ENCODE measurements around the gene SMIM35.
A peak's percentile ranks its signal among the peaks of the same experiment; 100 is the strongest.

SMIM35 gene

DNA sequence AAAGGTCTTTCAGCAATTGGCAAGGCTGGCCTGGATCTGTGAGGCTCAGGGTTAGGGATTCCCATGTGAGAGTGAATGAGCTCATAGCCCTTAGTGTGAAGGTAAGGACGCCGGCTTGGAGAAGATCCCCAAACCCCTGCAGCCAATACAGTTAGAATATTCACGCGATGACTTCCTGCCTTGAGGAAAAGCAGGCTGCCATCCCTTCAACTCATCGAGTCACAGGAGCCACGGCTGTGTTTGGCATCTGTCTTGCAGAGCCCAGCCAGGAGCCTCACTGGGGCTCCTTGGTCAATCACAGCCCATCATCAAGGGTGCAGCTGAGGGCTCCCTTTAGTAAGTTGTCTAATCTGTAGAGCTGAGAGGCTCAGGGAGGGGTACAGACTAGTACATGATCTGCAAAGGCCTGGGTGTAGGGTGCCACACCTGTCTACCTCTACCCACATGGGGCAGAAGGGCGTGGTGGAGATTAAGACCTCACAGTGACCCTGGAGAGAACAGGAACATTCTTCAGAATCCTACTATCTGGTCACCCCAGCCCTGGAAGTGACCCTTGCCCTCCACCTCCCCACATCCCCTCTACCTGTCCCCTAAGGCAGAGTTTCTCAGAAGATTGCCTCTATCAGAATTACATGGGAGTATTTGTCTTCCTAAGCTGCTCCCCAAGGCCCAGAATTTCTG lies 82.1 kb downstream of the SMIM35 start:
- DNase-seq (ENCODE audit: low read depth, low spot score), result no peak

GRCh38 chr11:118003456-118003855 lies 83.3 kb downstream of the SMIM35 start:
- no peak for DNase-seq (ENCODE audit: low read depth, low spot score)

DNA sequence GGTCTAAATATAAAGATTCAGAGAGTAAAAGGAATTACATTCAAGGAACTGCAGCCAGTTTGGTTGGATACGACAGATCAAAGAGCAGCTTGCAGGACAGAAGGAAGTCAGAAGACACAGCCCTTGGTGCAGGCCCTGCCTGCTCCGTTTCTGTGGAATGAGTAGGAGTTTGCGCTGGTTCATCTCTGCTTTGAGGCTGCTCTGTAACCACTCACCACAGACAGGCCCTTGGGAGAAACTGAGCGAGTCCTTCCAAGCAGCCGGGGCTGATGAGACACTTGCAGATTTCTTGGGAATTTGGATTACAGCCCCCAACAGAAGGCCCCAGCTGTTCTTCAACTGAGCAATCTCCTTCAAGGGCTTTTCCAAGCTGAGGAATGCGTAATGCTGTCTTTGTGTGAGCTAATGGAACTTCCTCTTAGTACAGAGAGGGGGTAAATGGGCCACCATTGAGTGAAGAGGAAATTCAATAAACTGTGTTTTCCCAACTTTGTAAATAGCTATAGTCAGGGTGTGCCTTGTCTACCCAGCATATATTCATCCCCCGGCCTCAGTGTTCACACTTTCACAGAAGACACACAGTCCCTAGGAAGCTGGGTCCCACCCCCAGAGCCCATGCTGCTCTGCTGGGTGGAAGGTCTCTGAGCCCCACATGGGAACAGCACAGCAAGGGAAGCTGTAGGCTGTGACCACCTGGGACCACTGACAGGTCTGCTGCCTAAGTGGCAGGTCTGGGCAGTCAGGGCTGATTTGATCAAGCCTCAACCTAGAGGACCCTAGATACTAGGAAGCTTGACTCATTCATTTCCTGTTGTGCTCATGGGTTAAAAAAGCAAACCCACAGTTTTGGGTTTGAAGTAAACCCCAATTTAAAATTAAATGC lies 84.0 kb downstream of the SMIM35 start:
- DNase-seq (ENCODE audit: low read depth, low spot score), result peak; percentile 62

GRCh38 chr11:118002010-118002540 lies 84.7 kb downstream of the SMIM35 start:
- DNase-seq (ENCODE audit: low read depth, low spot score), result no peak

DNA sequence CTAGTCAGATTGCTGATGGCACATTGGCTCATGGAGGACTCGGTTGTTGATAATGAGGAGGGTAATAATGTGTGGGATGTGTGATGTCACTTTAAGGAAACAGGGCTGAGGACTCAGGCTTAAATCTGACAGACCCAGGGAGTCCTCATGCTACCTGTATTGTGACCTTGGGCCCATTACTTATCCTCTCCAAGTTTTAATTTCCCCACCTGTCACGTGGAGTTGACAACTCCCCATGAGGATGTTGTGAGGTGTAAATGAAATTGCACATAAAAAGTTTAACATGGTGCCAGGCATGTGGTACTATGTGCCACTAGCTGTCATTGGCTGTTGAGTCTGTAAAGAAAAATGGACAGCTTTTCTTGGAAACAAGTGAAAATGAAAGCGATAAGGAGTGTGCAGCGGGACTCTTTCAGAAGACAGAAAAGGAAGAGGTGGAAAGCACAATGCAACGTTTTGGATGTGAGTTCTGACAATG lies 85.2 kb downstream of the SMIM35 start:
- DNase-seq (ENCODE audit: low read depth, low spot score), result no peak

DNA sequence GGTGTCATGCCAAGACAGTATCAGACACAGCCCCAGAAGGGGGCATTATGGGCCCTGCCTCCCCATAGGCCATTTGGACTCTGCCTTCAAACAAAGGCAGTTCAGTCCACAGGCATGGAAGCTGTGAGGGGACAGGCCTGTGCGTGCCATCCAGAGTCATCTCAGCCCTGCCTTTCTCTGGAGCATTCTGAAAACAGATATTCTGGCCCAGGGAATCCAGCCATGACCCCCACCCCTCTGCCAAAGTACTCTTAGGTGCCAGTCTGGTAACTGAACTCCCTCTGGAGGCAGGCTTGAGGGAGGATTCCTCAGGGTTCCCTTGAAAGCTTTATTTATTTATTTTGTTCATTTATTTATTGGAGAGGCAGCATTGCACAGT lies 85.9 kb downstream of the SMIM35 start:
- DNase-seq (ENCODE audit: low read depth, low spot score), result no peak

- DNase-seq (ENCODE audit: low read depth, low spot score), result no peak
Measured at GRCh38 chr11:118000067-118000849, 86.5 kb downstream of the SMIM35 start.

DNA sequence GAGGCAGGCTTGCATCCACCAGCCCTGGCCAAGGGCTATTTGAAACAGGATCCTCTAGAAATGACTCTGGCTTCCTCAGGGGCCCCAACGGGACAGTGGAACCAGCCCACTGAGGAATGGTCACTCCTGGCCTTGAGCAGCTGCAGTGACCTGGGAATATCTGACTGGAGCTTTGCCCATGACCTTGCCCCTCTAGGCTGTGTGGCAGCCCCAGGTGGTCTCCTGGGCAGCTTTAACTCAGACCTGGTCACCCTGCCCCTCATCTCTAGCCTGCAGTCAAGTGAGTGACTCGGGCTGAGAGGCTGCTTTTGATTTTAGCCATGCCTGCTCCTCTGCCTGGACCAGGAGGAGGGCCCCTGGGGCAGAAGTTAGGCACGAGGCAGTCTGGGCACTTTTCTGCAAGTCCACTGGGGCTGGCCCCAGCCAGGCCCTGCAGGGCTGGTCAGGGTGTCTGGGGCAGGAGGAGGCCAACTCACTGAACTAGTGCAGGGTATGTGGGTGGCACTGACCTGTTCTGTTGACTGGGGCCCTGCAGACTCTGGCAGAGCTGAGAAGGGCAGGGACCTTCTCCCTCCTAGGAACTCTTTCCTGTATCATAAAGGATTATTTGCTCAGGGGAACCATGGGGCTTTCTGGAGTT lies 87.3 kb downstream of the SMIM35 start:
- DNase-seq (ENCODE audit: low read depth, low spot score), result no peak

DNA sequence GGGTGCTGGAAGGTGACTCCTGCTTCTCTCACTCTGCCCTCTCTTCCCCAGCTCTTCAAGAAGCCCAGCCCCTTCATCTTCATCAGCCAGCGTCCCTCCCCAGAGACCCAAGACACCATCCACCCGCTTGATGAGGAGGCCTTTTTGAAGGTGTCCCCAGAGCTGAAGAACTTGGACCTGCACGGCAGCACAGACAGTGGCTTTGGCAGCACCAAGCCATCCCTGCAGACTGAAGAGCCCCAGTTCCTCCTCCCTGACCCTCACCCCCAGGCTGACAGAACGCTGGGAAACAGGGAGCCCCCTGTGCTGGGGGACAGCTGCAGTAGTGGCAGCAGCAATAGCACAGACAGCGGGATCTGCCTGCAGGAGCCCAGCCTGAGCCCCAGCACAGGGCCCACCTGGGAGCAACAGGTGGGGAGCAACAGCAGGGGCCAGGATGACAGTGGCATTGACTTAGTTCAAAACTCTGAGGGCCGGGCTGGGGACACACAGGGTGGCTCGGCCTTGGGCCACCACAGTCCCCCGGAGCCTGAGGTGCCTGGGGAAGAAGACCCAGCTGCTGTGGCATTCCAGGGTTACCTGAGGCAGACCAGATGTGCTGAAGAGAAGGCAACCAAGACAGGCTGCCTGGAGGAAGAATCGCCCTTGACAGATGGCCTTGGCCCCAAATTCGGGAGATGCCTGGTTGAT lies 88.0 kb downstream of the SMIM35 start:
- DNase-seq (ENCODE audit: low read depth, low spot score), result no peak

GRCh38 chr11:117997823-117998579 lies 88.8 kb downstream of the SMIM35 start:
- DNase-seq (ENCODE audit: low read depth, low spot score), result no peak

- no peak for DNase-seq (ENCODE audit: low read depth, low spot score)
Measured at GRCh38 chr11:117997406-117997805, 89.4 kb downstream of the SMIM35 start.

GRCh38 chr11:117996058-117996457 lies 90.7 kb downstream of the SMIM35 start:
- DNase-seq (ENCODE audit: low read depth, low spot score), result no peak

DNA sequence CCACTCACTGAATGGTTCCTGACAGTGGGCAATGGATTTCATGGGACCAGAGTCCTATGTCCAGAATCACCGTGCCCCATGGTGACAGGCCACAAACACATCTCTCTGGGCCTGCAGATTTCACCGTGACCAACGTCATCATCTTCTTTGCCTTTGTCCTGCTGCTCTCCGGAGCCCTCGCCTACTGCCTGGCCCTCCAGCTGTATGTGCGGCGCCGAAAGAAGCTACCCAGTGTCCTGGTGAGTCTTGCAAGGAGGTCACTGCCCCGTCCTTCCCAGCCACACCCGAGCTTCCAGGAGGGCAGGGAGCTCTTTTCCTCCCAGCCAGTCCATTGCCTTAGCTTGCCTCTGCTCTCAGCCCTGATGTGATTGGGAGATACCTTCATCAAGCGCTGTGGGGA lies 91.3 kb downstream of the SMIM35 start:
- no peak for DNase-seq (ENCODE audit: low read depth, low spot score)

GRCh38 chr11:117993988-117994745 lies 92.6 kb downstream of the SMIM35 start:
- peak; percentile 51 for DNase-seq (ENCODE audit: low read depth, low spot score)

DNA sequence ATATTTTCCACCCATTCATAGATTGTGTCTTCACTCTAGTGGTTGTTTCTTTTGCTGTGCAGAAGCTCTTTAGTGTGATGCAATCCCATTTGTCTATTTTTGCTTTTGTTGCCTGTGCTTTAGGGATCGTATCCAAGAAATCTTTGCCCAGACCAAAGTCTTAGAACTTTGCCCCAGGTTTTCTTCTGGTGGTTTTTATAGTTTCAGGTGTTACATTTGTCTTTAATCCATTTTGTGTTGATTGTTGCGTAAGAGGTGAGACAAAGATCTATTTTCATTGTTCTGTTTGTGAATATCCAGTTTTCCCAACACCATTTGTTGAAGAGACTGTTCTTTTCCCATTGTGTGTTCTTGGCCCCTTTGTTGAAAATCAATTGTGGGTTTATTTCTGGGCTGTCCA lies 94.1 kb downstream of the SMIM35 start:
- DNase-seq (ENCODE audit: low read depth, low spot score), result no peak

DNA sequence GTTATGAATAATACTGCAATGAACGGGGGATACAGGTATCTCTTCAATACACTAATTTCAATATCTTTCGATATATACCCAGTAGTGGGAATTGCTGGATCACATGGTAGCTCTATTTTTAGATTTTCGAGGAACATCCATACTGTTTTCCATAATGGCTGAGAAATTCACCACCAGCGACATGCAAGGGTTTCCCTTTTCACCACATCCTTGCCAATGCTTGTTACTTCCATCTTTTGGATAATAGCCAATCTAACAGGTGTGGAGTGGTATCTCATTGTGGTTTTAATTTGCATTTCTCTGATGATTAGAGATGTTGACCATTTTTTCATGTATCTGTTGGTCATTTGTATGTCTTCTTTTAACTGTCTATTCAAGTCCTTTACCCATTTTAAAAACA lies 94.6 kb downstream of the SMIM35 start:
- no peak for DNase-seq (ENCODE audit: low read depth, low spot score)

DNA sequence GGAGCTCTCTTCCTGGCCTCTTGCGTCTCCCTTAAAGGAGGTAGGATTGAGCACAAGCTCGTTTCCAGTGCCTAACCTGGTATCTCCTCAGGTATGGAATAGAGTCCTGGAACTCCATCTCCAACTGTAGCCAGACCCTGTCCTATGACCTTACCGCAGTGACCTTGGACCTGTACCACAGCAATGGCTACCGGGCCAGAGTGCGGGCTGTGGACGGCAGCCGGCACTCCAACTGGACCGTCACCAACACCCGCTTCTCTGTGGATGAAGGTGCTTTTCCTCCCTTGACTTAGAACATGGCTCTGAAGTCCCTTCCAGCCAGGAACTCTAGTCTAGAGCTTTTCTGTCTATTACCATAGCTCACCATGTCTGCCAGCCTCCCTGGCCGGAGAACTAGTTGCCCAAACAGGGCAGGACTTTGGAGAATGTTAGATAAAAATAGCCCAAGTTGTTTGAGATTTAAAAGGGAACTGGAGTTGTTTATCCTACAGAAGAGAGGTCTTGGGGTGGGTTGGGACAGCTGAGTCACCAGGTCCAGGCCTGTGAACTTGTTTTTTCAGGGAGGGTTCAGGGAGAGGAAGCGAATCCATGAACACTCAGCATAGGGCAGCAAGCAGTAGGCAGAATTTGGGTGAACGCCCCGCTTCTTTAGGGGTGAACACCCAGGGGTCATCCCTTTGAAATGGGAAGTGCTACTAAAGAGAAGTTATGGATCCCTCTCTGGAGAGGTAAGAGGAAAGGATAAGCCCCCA lies 97.2 kb downstream of the SMIM35 start:
- no peak for DNase-seq (ENCODE audit: low read depth, low spot score)

- no peak for DNase-seq (ENCODE audit: low read depth, low spot score)
Measured at GRCh38 chr11:117986981-117987574, 99.7 kb downstream of the SMIM35 start.
